Cardiac septum (tissue), 1 donor: ENCODE data around the gene IL1RAP. TPM values are rescaled to one million over a fixed set of nuclear protein-coding genes. Genes with fewer than 3 reads are reported as not detected.
"Not testable (repeated sequence)": the region's sequence is repeated elsewhere in the genome, so short reads cannot be mapped to it uniquely, and the experiment has no call there.

Experiments used
- DNase-seq: peaks from one replicate; pipeline ENCODE4 v3.0.0-alpha.2; 2020; ENCODE audit warnings: low spot score
- intact Hi-C: fragments of 100-400 bp; cut with DNase I; formaldehyde crosslinking; loops from one replicate; pipeline ENCODE4 v1.14.0; 2022
- total RNA-seq: library from RNA; stranded (reverse); fragmentation: NEBNext Ultra II Directional; extraction: Animal tissue kit (Norgen Biotek cat#: 25700); gene quantifications from one replicate; pipeline ENCODE4 v1.2.1, GENCODE V29; 2021
- donor health status: DM: no; HTN: no; CAD: no.

IL1RAP gene
- total RNA-seq, 1 donor from 2014 or later, result 20.4 TPM

DNA sequence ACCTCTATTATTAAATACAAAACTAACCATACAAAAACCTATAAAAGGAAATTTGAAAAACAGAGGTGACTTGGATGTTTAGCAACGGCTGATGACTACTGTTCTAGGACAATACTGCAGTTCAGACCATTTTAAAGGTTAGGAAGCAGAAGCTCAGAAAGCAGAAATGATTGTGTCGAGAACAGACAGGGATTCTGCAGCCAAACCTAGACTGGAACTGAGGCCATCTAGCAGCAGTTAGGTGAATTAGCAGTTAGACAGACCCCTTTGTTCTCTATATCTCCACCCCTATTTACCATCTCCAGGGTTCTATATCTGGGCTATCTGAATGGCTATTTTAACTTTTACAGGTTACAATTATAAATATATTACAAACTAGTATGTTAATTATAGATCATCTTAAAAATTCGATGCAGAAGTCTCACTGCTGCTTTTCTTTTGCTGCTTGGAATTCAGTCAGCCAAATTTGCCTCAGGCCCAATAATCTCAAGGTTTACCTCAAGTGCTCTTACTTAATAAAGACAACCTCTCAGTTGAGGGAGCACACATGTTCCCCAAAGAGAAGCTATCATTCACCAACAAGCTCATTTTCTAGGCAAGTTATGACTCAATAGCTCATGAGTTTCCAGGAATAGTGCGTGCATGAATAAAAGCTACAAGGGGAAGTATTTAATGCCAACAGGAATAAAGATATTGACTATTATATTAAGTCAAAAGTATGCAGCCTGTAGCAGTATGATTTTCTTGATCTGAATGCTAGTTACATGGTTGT, 9.3 kb upstream of the IL1RAP start:
- intact Hi-C loops, result no loop called here
- no peak for DNase-seq

DNA sequence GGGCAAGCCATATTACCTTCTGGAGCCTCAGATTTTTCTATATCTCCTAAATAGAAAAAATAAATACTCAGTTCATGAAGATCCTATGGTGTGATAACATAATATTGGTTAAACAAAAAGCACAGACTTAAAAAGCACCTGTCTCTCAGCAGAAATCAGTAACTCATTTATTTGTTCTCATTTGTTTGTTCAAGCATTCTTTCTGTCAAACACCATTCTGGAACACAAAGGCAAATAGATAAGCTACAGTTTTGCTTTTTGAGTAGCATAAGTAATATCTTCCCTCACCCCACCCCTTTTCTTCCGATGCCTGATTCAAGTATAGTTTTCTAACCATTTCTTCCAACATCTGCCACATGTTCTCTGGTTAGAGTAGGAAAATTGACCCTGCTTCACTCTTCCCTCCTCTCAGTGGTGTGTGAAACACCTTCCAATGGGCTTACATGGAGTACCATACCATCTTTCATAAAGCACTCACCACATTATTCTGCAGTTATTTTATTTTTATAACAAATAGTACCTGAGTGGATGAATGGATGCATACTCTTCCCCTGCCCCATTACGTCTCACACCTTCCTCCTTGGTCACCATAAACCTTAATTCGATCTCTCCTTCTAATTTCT, 8.4 kb upstream of the IL1RAP start:
- intact Hi-C loops, result no loop called here
- no peak for DNase-seq

- DNase-seq, result no peak
- intact Hi-C loops, result no loop called here
Measured at GRCh38 chr3:190506271-190506670, 7.6 kb upstream of the IL1RAP start.

- intact Hi-C loops, result loop anchor here (10.0 kb wide), 3 partner anchors 88 to 188 kb away; partner anchors contain the start of gene CLDN1
Measured at GRCh38 chr3:190512666-190513065, 1.2 kb upstream of the IL1RAP start.

GRCh38 chr3:190514413-190515153, 698 bp downstream of the IL1RAP start:
- DNase-seq, result peak; percentile 83
- intact Hi-C loops, result loop anchor here (2.0 to 10.0 kb wide), 5 partner anchors 16 to 190 kb away; partner anchors contain the start of gene CLDN1

More at GRCh38 chr3:190512666-190513065, 1.2 kb upstream of the IL1RAP start:
- DNase-seq, result no peak

- intact Hi-C loops, result loop anchor here (10.0 kb wide), 3 partner anchors 92 to 192 kb away; partner anchors contain the start of gene CLDN1
Measured at GRCh38 chr3:190516416-190516815, 2.5 kb downstream of the IL1RAP start.

GRCh38 chr3:190517687-190518086, 3.8 kb downstream of the IL1RAP start:
- no peak for DNase-seq
- intact Hi-C loops, result loop anchor here (10.0 kb wide), 3 partner anchors 93 to 193 kb away; partner anchors contain the start of gene CLDN1

More at GRCh38 chr3:190516416-190516815, 2.5 kb downstream of the IL1RAP start:
- DNase-seq, result no peak

DNA sequence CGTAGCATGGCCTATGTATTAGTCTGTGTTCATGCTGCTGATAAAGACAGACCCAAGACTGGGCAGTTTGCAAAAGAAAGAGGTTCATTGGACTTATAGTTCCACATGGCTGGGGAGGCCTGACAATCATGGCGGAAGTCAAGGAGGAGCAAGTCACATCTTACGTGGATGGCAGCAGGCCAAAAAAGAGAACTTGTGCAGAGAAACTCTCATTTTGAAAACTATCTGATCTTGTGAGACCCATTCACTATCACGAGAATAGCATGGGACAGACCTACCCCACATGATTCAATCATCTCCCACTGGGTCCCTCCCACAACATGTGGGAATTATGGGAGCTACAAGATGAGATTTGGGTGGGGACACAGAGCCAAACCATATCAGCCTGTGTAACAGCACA, 4.6 kb downstream of the IL1RAP start:
- intact Hi-C loops, result loop anchor here (10.0 kb wide), 3 partner anchors 94 to 194 kb away; partner anchors contain the start of gene CLDN1
- DNase-seq, result not testable (repeated sequence)

GRCh38 chr3:190519886-190520285, 6.0 kb downstream of the IL1RAP start:
- no peak for DNase-seq
- intact Hi-C loops, result loop anchor here (10.0 kb wide), 3 partner anchors 95 to 195 kb away; partner anchors contain the start of gene CLDN1

DNA sequence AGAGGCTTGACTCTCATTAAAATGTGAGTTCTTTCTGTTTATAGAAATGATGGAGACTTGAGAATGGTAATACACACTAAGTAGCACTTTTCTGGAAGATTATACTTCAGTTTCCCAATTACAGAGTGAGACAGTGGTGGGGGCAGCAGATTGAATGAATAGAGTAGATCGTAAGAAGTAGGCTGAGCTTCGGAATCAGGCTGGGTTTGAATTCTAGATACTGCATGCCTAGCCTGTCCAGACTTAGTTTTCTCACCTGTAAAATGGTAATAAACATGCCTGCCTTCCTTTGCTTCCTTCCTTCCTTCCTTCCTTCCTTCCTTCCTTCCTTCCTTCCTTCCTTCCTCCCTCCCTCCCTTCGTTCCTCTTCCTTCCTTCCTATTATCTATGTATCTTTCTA, 8.1 kb downstream of the IL1RAP start:
- DNase-seq, result no peak
- intact Hi-C loops, result no loop called here

- no peak for DNase-seq
- intact Hi-C loops, result no loop called here
Measured at GRCh38 chr3:190522621-190523222, 8.8 kb downstream of the IL1RAP start.

GRCh38 chr3:190524942-190525341, 11.1 kb downstream of the IL1RAP start:
- intact Hi-C loops, result no loop called here
- no peak for DNase-seq

GRCh38 chr3:190525634-190526033, 11.7 kb downstream of the IL1RAP start:
- intact Hi-C loops, result no loop called here
- no peak for DNase-seq

DNA sequence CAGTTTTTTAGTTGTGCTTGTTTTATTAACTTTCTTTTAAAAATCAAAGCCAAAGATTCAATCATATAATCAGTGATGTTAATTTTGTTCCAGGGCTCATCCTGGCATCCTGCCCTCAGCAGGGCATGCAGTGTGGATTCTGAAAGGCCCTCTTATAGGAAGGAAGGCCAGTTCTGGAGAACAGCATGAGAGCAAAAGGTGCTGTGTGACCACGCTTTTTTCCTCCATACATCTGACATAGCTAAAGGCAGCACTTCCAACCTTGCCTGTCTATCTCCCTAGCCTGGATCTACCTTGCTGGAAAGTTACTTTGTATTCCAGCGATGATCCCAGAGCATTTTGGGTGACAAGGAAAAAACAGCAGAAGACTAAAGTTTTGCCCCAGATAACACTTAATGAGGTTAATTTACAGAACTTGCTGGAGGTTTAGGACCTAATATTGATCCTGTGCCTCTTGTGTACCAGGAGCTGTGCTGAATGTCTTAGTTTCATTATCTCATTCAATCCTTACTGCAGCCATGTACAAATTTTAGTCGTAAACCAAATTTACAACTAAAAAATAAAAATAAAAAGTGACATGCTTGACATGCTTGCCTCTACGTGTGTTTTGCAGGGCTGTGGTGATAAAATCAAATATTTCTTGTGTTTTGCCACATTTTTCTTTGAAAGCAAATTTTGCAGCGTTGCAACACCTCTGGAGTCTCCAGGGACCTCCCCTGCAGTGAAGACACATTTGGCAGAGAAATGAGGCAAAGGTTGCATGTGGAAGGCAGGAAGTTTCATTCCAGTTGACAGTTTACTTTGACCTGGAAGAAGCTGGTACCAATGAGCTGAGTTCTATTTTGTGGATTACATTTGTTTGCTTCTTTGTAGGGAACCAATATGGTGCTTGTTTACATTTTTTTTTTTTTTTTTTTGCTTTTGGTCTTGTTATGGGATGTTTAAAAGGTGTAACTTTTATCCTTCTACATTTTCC, 13.2 kb downstream of the IL1RAP start:
- DNase-seq, result no peak
- intact Hi-C loops, result no loop called here

- intact Hi-C loops, result no loop called here
- no peak for DNase-seq
Measured at GRCh38 chr3:190528706-190529105, 14.8 kb downstream of the IL1RAP start.

GRCh38 chr3:190531406-190531805, 17.5 kb downstream of the IL1RAP start:
- no peak for DNase-seq
- intact Hi-C loops, result loop anchor here (2.0 to 5.0 kb wide), 2 partner anchors 17 to 36 kb away; partner anchors contain the start of gene IL1RAP

DNA sequence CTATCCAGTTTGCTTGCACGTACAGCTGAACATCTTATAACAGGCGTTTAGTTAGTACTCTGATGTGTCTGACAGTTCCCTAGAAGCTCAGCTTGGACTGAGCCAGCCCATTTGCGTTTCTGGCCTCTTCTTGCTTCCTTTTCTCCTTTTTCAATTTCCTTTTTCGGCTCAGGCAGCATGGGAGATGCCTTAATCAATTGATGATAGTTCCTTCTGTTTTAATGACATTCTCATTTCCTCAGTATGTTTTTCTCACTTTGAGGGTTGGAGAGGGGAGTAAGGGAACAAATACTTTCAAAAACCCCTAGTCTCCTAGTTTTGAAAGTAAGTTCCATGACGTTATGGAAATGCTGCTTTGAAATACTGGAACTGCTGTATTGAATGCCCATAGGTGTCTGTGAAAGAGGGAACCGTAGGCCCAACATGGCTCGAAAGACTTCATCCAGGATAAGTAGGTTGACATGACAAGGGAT, 18.9 kb downstream of the IL1RAP start:
- intact Hi-C loops, result loop anchor here (5.0 kb wide), 1 partner anchor 35 kb away; no protein-coding TSS in a partner anchor
- DNase-seq, result no peak
